RWPE2 (cell line): ENCODE results near the gene MPZL3.

Source experiments
- ATAC-seq: fragments of 200-7000 bp; cut with Tn5 transposase; 3 replicates; pipeline ENCODE4 v1.9.1; 2021; ENCODE audit warnings: low read depth
- DNase-seq: peaks from one replicate; pipeline ENCODE4 v3.0.0-alpha.2; 2020; ENCODE audit warnings: low spot score
- H3K27ac ChIP-seq: fragments of 450-650 bp; 2 replicates; pipeline ENCODE4 v1.5.1; 2017; ENCODE audit warnings: mild to moderate bottlenecking; ENCODE audit not compliant: poor library complexity, severe bottlenecking
- H3K27me3 ChIP-seq: fragments of 250-450 bp; sonication (Bioruptor Pico); 2 replicates; pipeline ENCODE4 v1.5.1; 2021; ENCODE audit warnings: mild to moderate bottlenecking, moderate library complexity; ENCODE audit not compliant: insufficient read depth, poor library complexity, severe bottlenecking
- H3K36me3 ChIP-seq: fragments of 250-450 bp; sonication (Bioruptor Pico); 2 replicates; pipeline ENCODE4 v1.5.1; 2020; ENCODE audit warnings: low read depth, mild to moderate bottlenecking, moderate library complexity
- H3K4me1 ChIP-seq: fragments of 250-450 bp; sonication (Bioruptor Pico); 2 replicates; pipeline ENCODE4 v1.5.1; 2021; ENCODE audit warnings: mild to moderate bottlenecking, moderate library complexity; ENCODE audit not compliant: insufficient read depth, poor library complexity, severe bottlenecking
- H3K4me3 ChIP-seq: fragments of 250-450 bp; sonication (Bioruptor Pico); 2 replicates; pipeline ENCODE4 v1.5.1; 2021; ENCODE audit warnings: mild to moderate bottlenecking, moderate library complexity; ENCODE audit not compliant: severe bottlenecking
- H3K9me3 ChIP-seq: fragments of 250-450 bp; sonication (Bioruptor Pico); 2 replicates; pipeline ENCODE4 v1.5.1; 2021; ENCODE audit warnings: mild to moderate bottlenecking, moderate library complexity; ENCODE audit not compliant: severe bottlenecking
- CTCF ChIP-seq: fragments of 450-650 bp; IDR thresholded peaks from one replicate; pipeline ENCODE4 v1.5.1; 2017; ENCODE audit warnings: mild to moderate bottlenecking, moderate library complexity; ENCODE audit not compliant: poor library complexity, severe bottlenecking

Gene MPZL3

GRCh38 chr11:118236170-118236569 is 16.0 kb downstream of the MPZL3 start:
- Histone ChIP-seq H3K27me3 (no peaks in the 10 kb centered on the region), H3K27ac (no peak overlapping the region), H3K4me3 (no peak overlapping the region), H3K36me3 (peaks cover 15% of the 10 kb centered on the region), H3K4me1 (peaks cover 3% of the 10 kb centered on the region), H3K9me3 (no peaks in the 10 kb centered on the region)
- ATAC-seq (no peak), DNase-seq (no peak)
- no peak for TF ChIP-seq CTCF

DNA sequence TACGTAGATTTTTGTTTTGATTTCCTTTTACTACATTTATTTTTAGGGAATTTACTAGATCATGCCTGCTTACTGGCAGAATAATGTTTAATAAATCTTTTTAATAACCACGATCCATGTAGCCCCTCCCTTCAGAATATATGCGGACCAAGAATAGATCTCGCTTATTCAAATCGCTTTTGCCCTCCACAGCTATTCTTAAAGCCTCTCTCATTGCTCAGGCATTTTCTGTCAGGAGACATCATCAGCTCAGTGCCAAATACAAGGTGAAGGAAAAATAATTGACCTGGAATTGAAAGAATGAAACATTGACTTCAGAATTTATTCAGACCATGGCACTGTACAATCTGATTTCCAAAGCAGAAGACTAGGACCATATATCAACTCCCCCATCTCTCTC is 17.3 kb downstream of the MPZL3 start:
- no peak for TF ChIP-seq CTCF
- Histone ChIP-seq H3K27me3 (no peaks in the 10 kb centered on the region), H3K9me3 (no peaks in the 10 kb centered on the region), H3K27ac (no peak overlapping the region), H3K36me3 (peaks cover 15% of the 10 kb centered on the region), H3K4me3 (no peak overlapping the region), H3K4me1 (no peaks in the 10 kb centered on the region)
- DNase-seq (no peak), ATAC-seq (no peak)

GRCh38 chr11:118233850-118234249 is 18.3 kb downstream of the MPZL3 start:
- DNase-seq = no peak
- TF ChIP-seq CTCF = no peak
- H3K36me3 ChIP-seq = peaks cover 15% of the 10 kb centered on the region
- H3K27me3 ChIP-seq = no peaks in the 10 kb centered on the region
- no peak overlapping the region for H3K27ac ChIP-seq
- H3K9me3 ChIP-seq = no peaks in the 10 kb centered on the region
- H3K4me3 ChIP-seq = no peak overlapping the region
- ATAC-seq = no peak
- no peaks in the 10 kb centered on the region for H3K4me1 ChIP-seq

DNA sequence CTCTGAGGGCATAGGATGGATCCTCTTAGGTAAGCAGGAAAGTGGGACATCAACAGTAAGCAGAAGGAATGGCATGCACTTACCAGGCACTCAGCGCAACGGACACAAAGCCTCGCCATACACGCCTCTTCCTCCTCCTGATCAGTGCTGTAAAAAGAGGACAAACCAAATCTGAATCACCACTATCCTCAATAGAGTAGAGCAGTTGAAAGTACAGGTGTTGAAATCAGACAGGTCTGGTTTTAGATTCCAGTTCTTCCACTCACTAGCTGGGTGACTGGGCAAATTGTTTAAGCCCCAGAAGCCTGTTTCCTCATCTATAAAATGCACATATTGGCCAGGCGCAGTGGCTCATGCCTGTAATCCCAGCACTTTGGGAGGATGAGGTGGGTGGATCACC is 18.8 kb downstream of the MPZL3 start:
- H3K27me3 ChIP-seq = no peaks in the 10 kb centered on the region
- H3K4me1 ChIP-seq = no peaks in the 10 kb centered on the region
- H3K36me3 ChIP-seq = peaks cover 12% of the 10 kb centered on the region
- no peak overlapping the region for H3K27ac ChIP-seq
- H3K4me3 ChIP-seq = no peak overlapping the region
- ATAC-seq (no peak), DNase-seq (no peak)
- no peak for TF ChIP-seq CTCF
- H3K9me3 ChIP-seq = no peaks in the 10 kb centered on the region

GRCh38 chr11:118232659-118233058 is 19.5 kb downstream of the MPZL3 start:
- no peak overlapping the region for H3K27ac ChIP-seq
- ATAC-seq (no peak), DNase-seq (no peak)
- peaks cover 12% of the 10 kb centered on the region for H3K36me3 ChIP-seq
- H3K9me3 ChIP-seq = no peaks in the 10 kb centered on the region
- no peak overlapping the region for H3K4me3 ChIP-seq
- TF ChIP-seq CTCF = no peak
- no peaks in the 10 kb centered on the region for H3K27me3 ChIP-seq
- H3K4me1 ChIP-seq = no peaks in the 10 kb centered on the region
